ENCODE measurements around the gene VPS4A. TPM values are rescaled to one million over a fixed set of nuclear protein-coding genes. Genes with fewer than 3 reads are reported as not detected.

Gene VPS4A
- total and polyA plus RNA-seq, 4 donors, result 13.3 to 15.7 (median 14.5) TPM

DNA sequence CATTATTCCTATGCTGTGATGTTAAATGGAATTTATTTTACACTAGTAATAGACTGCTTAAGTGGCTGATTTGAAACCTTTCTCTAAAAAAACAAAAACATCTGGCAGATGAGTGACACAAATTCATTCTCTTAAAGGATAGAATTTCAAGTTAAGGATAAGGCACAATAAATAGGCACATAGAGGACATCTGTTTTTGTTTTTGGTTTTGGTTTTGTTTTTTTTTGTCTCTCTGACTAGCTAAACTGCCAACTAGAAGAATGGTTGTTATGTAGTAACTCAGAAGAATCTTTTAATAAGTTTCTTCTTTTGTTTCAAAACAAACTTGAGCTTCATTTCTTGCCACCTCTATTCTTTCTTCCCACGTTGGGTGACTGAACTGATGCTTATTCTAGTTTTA, 5.1 kb upstream of the VPS4A start:
- no peak for DNase-seq (ENCODE audit: low spot score)
- no peak overlapping the region for H3K9ac ChIP-seq (ENCODE audit: low read depth in 1 of 2, low read length in 2 of 2)
- H3K9me3 ChIP-seq (ENCODE audit: control insufficient read depth in 4 of 4, low read length in 3 of 4), result no peaks in the 10 kb centered on the region
- H3K27me3 ChIP-seq (ENCODE audit: control insufficient read depth in 4 of 4, insufficient read depth in 4 of 4, low read length in 3 of 4), result no peaks in the 10 kb centered on the region
- H3K36me3 ChIP-seq (ENCODE audit: control insufficient read depth in 4 of 4, insufficient read depth in 3 of 4, low read depth in 1 of 4, low read length in 3 of 4), result peaks cover 0 to 3% (median under 1%) of the 10 kb centered on the region in 4 donors
- TF ChIP-seq, protein P1, sequence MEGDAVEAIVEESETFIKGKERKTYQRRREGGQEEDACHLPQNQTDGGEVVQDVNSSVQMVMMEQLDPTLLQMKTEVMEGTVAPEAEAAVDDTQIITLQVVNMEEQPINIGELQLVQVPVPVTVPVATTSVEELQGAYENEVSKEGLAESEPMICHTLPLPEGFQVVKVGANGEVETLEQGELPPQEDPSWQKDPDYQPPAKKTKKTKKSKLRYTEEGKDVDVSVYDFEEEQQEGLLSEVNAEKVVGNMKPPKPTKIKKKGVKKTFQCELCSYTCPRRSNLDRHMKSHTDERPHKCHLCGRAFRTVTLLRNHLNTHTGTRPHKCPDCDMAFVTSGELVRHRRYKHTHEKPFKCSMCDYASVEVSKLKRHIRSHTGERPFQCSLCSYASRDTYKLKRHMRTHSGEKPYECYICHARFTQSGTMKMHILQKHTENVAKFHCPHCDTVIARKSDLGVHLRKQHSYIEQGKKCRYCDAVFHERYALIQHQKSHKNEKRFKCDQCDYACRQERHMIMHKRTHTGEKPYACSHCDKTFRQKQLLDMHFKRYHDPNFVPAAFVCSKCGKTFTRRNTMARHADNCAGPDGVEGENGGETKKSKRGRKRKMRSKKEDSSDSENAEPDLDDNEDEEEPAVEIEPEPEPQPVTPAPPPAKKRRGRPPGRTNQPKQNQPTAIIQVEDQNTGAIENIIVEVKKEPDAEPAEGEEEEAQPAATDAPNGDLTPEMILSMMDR (IDR thresholded peaks at IDR 0.05; ENCODE audit: low read depth, low read length, missing input control), result no peak
- no peak for TF ChIP-seq HNF4A (conservative IDR thresholded peaks at IDR 0.05)
- TF ChIP-seq GABPA (IDR thresholded peaks at IDR 0.05 in 1 of 2, conservative IDR thresholded peaks at IDR 0.05 in 1 of 2), result no peak
- TF ChIP-seq, protein P2, sequence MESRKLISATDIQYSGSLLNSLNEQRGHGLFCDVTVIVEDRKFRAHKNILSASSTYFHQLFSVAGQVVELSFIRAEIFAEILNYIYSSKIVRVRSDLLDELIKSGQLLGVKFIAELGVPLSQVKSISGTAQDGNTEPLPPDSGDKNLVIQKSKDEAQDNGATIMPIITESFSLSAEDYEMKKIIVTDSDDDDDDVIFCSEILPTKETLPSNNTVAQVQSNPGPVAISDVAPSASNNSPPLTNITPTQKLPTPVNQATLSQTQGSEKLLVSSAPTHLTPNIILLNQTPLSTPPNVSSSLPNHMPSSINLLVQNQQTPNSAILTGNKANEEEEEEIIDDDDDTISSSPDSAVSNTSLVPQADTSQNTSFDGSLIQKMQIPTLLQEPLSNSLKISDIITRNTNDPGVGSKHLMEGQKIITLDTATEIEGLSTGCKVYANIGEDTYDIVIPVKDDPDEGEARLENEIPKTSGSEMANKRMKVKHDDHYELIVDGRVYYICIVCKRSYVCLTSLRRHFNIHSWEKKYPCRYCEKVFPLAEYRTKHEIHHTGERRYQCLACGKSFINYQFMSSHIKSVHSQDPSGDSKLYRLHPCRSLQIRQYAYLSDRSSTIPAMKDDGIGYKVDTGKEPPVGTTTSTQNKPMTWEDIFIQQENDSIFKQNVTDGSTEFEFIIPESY (IDR thresholded peaks at IDR 0.05), result no peak
- TF ChIP-seq EGR1 (IDR thresholded peaks at IDR 0.05; ENCODE audit: low read depth in 2 of 2), result no peak
- TF ChIP-seq FOXA2 (IDR thresholded peaks at IDR 0.05), result no peak
- TF ChIP-seq, protein P3, sequence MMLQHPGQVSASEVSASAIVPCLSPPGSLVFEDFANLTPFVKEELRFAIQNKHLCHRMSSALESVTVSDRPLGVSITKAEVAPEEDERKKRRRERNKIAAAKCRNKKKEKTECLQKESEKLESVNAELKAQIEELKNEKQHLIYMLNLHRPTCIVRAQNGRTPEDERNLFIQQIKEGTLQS (IDR thresholded peaks at IDR 0.05), result no peak
- no peak for TF ChIP-seq TAF1 (conservative IDR thresholded peaks at IDR 0.05)
- TF ChIP-seq, protein P4, sequence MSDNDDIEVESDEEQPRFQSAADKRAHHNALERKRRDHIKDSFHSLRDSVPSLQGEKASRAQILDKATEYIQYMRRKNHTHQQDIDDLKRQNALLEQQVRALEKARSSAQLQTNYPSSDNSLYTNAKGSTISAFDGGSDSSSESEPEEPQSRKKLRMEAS (IDR thresholded peaks at IDR 0.05), result no peak
- no peak for TF ChIP-seq SP1 (IDR thresholded peaks at IDR 0.05)
- no peak for TF ChIP-seq FOXA1 (IDR thresholded peaks at IDR 0.05)
- no peak for TF ChIP-seq RXRA (IDR thresholded peaks at IDR 0.05)
- WGBS, result 91% methylated on average over 1 of the region's 1 CpG
- peaks cover 0 to 5% (median 2%) of the 10 kb centered on the region in 4 donors for H3K4me1 ChIP-seq (ENCODE audit: control insufficient read depth in 4 of 4, insufficient read depth in 4 of 4, low read length in 3 of 4)
- no peak overlapping the region for H3K27ac ChIP-seq (ENCODE audit: low read depth in 1 of 2, low read length in 2 of 2)
- no peak overlapping the region for H3K4me3 ChIP-seq (ENCODE audit: low read depth in 1 of 3, low read length in 3 of 3)

DNA sequence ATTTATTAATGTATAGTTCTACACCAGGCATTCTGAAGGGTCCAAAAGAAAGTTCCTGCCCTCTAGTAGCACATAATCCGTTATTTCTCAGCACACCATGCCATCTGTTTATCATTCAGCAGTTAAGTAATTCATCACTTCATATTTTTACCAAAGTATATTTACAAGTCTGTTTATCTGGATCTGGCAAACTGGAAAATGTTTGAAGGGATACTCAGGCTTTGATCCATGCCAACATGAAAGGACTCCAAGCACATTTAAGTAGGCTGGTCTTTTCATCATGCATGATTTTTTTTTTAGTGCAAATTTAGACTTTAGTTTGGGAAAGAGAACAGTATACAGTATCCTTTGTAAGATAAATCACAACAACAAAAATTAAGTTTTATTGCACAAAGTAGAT, 4.1 kb upstream of the VPS4A start:
- no peak for DNase-seq (ENCODE audit: low spot score)
- H3K4me1 ChIP-seq (ENCODE audit: control insufficient read depth in 4 of 4, insufficient read depth in 4 of 4, low read length in 3 of 4), result peaks cover 0 to 9% (median 6%) of the 10 kb centered on the region in 4 donors
- WGBS, result 78% methylated on average over 1 of the region's 1 CpG
- no peaks in the 10 kb centered on the region for H3K27me3 ChIP-seq (ENCODE audit: control insufficient read depth in 4 of 4, insufficient read depth in 4 of 4, low read length in 3 of 4)
- no peaks in the 10 kb centered on the region for H3K9me3 ChIP-seq (ENCODE audit: control insufficient read depth in 4 of 4, low read length in 3 of 4)
- H3K9ac ChIP-seq (ENCODE audit: low read depth in 1 of 2, low read length in 2 of 2), result no peak overlapping the region
- no peak overlapping the region for H3K4me3 ChIP-seq (ENCODE audit: low read depth in 1 of 3, low read length in 3 of 3)
- no peaks in the 10 kb centered on the region for H3K36me3 ChIP-seq (ENCODE audit: control insufficient read depth in 4 of 4, insufficient read depth in 3 of 4, low read depth in 1 of 4, low read length in 3 of 4)
- TF ChIP-seq RXRA (IDR thresholded peaks at IDR 0.05), result no peak
- TF ChIP-seq GABPA (IDR thresholded peaks at IDR 0.05 in 1 of 2, conservative IDR thresholded peaks at IDR 0.05 in 1 of 2), result no peak
- TF ChIP-seq FOXA2 (IDR thresholded peaks at IDR 0.05), result no peak
- TF ChIP-seq FOXA1 (IDR thresholded peaks at IDR 0.05), result no peak
- TF ChIP-seq, protein P5, sequence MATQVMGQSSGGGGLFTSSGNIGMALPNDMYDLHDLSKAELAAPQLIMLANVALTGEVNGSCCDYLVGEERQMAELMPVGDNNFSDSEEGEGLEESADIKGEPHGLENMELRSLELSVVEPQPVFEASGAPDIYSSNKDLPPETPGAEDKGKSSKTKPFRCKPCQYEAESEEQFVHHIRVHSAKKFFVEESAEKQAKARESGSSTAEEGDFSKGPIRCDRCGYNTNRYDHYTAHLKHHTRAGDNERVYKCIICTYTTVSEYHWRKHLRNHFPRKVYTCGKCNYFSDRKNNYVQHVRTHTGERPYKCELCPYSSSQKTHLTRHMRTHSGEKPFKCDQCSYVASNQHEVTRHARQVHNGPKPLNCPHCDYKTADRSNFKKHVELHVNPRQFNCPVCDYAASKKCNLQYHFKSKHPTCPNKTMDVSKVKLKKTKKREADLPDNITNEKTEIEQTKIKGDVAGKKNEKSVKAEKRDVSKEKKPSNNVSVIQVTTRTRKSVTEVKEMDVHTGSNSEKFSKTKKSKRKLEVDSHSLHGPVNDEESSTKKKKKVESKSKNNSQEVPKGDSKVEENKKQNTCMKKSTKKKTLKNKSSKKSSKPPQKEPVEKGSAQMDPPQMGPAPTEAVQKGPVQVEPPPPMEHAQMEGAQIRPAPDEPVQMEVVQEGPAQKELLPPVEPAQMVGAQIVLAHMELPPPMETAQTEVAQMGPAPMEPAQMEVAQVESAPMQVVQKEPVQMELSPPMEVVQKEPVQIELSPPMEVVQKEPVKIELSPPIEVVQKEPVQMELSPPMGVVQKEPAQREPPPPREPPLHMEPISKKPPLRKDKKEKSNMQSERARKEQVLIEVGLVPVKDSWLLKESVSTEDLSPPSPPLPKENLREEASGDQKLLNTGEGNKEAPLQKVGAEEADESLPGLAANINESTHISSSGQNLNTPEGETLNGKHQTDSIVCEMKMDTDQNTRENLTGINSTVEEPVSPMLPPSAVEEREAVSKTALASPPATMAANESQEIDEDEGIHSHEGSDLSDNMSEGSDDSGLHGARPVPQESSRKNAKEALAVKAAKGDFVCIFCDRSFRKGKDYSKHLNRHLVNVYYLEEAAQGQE (IDR thresholded peaks at IDR 0.05), result no peak
- TF ChIP-seq, protein P1 (IDR thresholded peaks at IDR 0.05; ENCODE audit: low read depth, low read length, missing input control), result no peak
- TF ChIP-seq, protein P2 (IDR thresholded peaks at IDR 0.05), result no peak
- TF ChIP-seq EGR1 (IDR thresholded peaks at IDR 0.05; ENCODE audit: low read depth in 2 of 2), result no peak
- TF ChIP-seq SP1 (IDR thresholded peaks at IDR 0.05), result no peak
- no peak for TF ChIP-seq JUND (IDR thresholded peaks at IDR 0.05)
- TF ChIP-seq, protein P4 (IDR thresholded peaks at IDR 0.05), result no peak
- no peak for TF ChIP-seq NR2F2 (IDR thresholded peaks at IDR 0.05)
- no peak for TF ChIP-seq RAD21 (IDR thresholded peaks at IDR 0.05)
- TF ChIP-seq HNF4G (IDR thresholded peaks at IDR 0.05), result no peak
- no peak for TF ChIP-seq YY1 (IDR thresholded peaks at IDR 0.05)
- H3K27ac ChIP-seq (ENCODE audit: low read depth in 1 of 2, low read length in 2 of 2), result no peak overlapping the region

Data from liver (tissue), 9 donors.